Subcutaneous adipose tissue (tissue), 4 donors: ENCODE data around the gene ANKRD53. TPM values are rescaled to one million over a fixed set of nuclear protein-coding genes. Genes with fewer than 3 reads are reported as not detected.

Experiments used
- total RNA-seq, 4 donors: library from RNA; depleted of rRNA; stranded (reverse); fragments of >200 nt; gene quantifications; one replicate each; pipeline ENCODE4 v1.1.0, GENCODE V29; 2016
- TF ChIP-seq, protein P1 (sequence below): fragments of 450-650 bp; IDR thresholded peaks from one replicate; pipeline ENCODE4 v1.5.1; 2016; ENCODE audit warnings: low read depth, mild to moderate bottlenecking, control low read depth, antibody characterized with exemption, moderate library complexity

ANKRD53 gene
- total RNA-seq, 4 donors from 2014 or later, result 3.5 to 16.4 (median 8.3) TPM

DNA sequence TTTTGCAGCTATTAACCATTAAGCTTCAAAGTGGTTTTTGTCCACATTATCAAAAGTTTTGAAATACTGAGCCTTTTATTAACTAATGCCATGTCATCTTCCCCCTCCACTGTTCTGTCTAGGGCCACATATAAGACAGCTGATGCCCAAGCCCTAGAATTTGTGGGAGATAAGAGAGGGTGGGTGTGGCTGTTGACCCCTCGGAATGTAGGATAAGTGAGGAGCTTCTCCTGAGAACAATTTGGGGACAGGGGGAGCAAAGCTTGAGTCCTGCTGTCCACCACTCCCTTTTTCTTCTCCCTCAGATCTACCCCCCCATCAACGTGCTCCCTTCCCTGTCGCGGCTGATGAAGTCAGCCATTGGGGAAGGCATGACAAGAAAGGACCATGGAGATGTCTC, 14.3 kb upstream of the ANKRD53 start:
- TF ChIP-seq, protein P1, sequence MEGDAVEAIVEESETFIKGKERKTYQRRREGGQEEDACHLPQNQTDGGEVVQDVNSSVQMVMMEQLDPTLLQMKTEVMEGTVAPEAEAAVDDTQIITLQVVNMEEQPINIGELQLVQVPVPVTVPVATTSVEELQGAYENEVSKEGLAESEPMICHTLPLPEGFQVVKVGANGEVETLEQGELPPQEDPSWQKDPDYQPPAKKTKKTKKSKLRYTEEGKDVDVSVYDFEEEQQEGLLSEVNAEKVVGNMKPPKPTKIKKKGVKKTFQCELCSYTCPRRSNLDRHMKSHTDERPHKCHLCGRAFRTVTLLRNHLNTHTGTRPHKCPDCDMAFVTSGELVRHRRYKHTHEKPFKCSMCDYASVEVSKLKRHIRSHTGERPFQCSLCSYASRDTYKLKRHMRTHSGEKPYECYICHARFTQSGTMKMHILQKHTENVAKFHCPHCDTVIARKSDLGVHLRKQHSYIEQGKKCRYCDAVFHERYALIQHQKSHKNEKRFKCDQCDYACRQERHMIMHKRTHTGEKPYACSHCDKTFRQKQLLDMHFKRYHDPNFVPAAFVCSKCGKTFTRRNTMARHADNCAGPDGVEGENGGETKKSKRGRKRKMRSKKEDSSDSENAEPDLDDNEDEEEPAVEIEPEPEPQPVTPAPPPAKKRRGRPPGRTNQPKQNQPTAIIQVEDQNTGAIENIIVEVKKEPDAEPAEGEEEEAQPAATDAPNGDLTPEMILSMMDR, result no peak

DNA sequence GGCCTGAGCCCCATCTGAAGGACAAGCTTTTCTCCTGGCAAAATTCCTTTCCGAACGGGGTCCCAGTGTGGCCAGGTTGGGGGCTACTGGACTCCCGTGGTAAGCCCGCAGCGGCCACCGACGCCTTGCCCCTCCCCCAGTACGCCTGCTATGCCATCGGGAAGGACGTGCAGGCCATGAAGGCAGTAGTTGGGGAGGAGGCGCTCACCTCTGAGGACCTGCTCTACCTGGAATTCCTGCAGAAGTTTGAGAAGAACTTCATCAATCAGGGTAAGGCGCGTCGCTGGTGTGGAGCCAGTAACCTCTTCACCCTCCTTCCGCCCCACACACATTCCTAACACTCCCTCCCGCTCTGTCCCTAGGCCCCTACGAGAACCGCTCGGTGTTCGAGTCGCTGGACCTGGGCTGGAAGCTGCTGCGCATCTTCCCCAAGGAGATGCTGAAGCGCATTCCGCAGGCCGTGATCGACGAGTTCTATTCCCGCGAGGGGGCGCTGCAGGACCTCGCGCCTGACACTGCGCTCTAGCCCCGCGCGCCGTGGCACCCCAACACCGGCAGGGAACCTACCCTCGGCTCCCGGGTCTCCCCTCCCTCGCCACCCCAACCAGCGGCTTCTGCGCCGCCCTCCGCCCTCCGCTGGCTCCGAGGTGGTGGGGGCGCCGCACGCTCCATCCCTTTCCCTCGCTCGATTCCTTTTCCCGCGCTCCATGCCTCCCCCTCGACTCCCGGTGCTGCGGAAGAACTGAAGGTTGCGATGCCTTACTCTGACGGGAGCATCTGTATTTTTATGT, 13.6 kb upstream of the ANKRD53 start:
- TF ChIP-seq, protein P1, result no peak

DNA sequence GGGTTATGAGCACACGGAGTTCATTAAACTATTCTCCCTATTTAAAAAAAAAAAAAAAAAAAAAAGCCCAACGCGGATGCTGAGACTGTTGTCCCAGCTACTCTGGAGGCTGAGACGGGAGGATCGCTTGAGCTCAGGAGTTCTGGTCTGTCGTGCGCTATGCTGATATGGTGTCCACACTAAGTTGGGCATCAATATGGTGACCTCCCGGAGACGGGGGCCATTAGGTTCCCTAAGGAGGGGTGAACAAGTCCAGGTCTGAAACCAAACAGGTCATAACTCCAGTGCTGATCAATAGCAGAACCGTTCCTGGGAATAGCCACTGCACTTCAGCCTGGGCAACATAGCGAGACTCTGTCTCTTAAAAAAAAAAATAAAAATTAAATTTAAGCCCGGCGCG, 12.9 kb upstream of the ANKRD53 start:
- TF ChIP-seq, protein P1, result no peak

DNA sequence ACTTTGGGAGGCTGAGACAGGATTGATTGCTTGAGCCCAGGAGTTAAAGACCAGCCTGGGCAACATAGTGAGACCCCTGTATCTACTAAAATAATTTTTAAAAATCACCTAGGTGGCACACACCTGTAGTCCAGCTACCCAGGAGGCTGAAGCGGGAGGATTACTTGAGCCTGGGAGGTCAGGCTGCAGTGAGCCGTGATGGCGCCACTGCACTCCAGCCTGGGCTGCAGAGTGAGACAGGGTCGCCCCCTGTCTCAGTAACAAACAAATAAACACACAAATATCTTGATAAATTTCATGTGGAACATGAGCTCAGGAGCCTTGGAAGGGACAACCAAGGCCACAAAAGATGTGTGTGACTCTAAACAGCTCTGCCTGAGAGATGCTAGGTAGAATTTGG, 11.7 kb upstream of the ANKRD53 start:
- TF ChIP-seq, protein P1, result no peak

DNA sequence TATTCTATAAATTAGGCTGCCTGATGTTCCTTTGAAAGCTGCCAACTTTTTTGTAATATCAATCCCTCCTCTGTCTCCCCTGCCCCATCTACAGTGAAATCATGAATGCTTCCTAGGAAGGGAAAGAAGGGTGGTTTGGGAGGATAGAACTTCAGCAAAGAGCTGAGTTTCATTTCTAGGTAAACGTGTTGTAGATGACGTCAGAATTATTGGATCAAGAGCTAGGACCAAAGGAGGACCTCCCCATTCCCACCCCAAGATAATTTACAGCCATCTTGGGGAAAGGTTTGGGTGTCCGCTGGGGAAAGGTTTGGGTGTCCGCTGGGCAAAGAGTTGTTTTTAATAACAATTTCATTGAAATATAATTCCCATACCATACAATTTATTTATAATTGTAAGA, 11.2 kb upstream of the ANKRD53 start:
- TF ChIP-seq, protein P1, result no peak

DNA sequence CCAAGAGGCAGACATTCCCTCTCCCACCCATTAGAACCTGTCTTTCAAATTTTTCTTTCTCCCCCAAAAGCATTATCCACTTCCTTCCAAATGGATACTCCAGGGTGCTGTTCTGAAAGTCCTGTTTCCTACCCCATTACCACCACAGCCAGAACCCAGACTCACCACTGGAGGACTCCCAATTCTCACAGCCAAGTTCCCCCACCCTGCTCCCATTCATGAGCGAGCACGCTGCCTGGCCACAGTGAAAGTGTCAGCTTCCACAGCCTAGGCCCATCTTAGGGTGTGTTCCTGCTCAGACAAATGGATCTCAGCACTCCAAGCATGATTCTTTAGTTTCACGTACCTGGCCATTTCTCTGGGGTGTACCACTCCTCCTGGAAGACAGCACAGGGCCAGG, 3.8 kb upstream of the ANKRD53 start:
- TF ChIP-seq, protein P1, result no peak

DNA sequence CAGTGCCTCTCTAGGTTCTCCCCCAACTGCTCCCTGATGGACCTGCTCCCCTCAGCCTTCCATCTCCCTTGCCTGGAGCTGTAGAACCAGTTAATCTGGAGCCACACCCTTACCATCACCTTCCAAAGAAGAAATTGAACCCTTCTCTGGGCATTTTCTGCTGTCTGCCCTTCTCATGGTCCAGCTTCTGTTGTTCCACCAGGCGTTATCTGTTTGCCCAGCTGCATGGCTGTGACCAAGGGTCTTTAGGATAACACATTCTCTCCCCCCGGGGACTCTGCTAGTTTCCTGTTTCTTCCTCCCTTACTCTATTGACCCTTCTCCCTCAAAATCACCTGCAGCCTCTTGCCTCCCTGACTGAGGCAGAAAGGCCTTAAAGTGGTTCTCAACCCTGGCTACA, 3.2 kb upstream of the ANKRD53 start:
- TF ChIP-seq, protein P1, result no peak
